Panc1 (cell line): ENCODE data around the gene MOSMO.

Experiments used
- POLR2AphosphoS5 ChIP-seq: IDR thresholded peaks from 2 replicates; pipeline ENCODE4 v1.6.1; 2012; ENCODE audit warnings: mild to moderate bottlenecking, low read depth, low read length, moderate library complexity
- SIN3A ChIP-seq: IDR thresholded peaks from 2 replicates; pipeline ENCODE4 v1.6.1; 2012; ENCODE audit warnings: low read depth, mild to moderate bottlenecking, low read length, moderate library complexity, borderline replicate concordance; ENCODE audit not compliant: insufficient read depth
- TF ChIP-seq, protein P1 (sequence below): fragments of 450-650 bp; IDR thresholded peaks from 2 replicates; pipeline ENCODE4 v1.5.1; 2017; ENCODE audit warnings: mild to moderate bottlenecking

DNA sequence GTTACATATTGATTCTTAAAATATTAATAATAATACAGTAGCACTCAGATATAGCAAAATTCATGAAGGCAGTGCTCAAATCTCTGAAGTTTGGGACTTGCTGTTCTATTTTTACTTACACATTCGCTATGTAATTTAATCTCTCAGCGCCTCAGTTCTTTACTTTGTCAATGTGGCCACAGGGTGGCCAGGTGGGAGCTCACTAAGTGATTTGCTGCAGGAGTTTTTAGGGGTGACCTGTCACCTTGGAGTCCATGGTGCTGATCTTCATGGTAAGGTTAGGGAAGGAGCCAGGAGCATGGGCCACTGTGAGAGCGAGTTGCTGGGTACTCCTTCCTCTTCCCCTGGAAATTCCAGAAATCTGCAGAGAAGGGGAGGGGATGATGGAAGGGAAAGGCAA lies 112.5 kb downstream of the MOSMO start:
- TF ChIP-seq, protein P1, sequence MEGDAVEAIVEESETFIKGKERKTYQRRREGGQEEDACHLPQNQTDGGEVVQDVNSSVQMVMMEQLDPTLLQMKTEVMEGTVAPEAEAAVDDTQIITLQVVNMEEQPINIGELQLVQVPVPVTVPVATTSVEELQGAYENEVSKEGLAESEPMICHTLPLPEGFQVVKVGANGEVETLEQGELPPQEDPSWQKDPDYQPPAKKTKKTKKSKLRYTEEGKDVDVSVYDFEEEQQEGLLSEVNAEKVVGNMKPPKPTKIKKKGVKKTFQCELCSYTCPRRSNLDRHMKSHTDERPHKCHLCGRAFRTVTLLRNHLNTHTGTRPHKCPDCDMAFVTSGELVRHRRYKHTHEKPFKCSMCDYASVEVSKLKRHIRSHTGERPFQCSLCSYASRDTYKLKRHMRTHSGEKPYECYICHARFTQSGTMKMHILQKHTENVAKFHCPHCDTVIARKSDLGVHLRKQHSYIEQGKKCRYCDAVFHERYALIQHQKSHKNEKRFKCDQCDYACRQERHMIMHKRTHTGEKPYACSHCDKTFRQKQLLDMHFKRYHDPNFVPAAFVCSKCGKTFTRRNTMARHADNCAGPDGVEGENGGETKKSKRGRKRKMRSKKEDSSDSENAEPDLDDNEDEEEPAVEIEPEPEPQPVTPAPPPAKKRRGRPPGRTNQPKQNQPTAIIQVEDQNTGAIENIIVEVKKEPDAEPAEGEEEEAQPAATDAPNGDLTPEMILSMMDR: no peak
- no peak for TF ChIP-seq POLR2AphosphoS5
- TF ChIP-seq SIN3A: no peak
